22Rv1 (cell line): Measurements from ENCODE around the gene ZBTB40.

Source experiments
- ZFX ChIP-seq: fragments of 450-650 bp; IDR thresholded peaks from 2 replicates; pipeline ENCODE4 v1.6.1; 2017; ENCODE audit warnings: antibody characterized with exemption, borderline replicate concordance
- TF ChIP-seq, protein P1 (sequence below): fragments of 450-650 bp; IDR thresholded peaks from 2 replicates; pipeline ENCODE4 v1.5.1; 2017; ENCODE audit warnings: mild to moderate bottlenecking

GRCh38 chr1:22507587-22507986 is 55.9 kb downstream of the ZBTB40 start:
- TF ChIP-seq ZFX: no peak
- TF ChIP-seq, protein P1, sequence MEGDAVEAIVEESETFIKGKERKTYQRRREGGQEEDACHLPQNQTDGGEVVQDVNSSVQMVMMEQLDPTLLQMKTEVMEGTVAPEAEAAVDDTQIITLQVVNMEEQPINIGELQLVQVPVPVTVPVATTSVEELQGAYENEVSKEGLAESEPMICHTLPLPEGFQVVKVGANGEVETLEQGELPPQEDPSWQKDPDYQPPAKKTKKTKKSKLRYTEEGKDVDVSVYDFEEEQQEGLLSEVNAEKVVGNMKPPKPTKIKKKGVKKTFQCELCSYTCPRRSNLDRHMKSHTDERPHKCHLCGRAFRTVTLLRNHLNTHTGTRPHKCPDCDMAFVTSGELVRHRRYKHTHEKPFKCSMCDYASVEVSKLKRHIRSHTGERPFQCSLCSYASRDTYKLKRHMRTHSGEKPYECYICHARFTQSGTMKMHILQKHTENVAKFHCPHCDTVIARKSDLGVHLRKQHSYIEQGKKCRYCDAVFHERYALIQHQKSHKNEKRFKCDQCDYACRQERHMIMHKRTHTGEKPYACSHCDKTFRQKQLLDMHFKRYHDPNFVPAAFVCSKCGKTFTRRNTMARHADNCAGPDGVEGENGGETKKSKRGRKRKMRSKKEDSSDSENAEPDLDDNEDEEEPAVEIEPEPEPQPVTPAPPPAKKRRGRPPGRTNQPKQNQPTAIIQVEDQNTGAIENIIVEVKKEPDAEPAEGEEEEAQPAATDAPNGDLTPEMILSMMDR: no peak
